SU-DHL-6 (cell line): Measurements from ENCODE around the gene CFAP74.

ENCODE experiments used
- H2AFZ ChIP-seq: fragments of 200-600 bp; sonication (generic); 2 replicates; pipeline ENCODE4 v1.6.1; 2014; ENCODE audit warnings: low read depth, mild to moderate bottlenecking, moderate library complexity, mixed read lengths, antibody characterized with exemption, low read length; ENCODE audit not compliant: severe bottlenecking
- H3F3A ChIP-seq: fragments of 200-600 bp; shearing (Covaris generic); 2 replicates; pipeline ENCODE4 v1.6.0; 2016; ENCODE audit warnings: antibody characterized with exemption, mild to moderate bottlenecking; ENCODE audit not compliant: insufficient read depth
- H3K27ac ChIP-seq: fragments of 200-600 bp; sonication (generic); 2 replicates; pipeline ENCODE4 v1.5.1; 2016; ENCODE audit warnings: low read depth, mild to moderate bottlenecking, low read length, moderate library complexity, mixed read lengths
- H3K27me3 ChIP-seq: fragments of 200-600 bp; sonication (generic), shearing (Covaris generic); 2 replicates; pipeline ENCODE4 v1.6.0; 2014; ENCODE audit warnings: mild to moderate bottlenecking, low read length
- H3K36me3 ChIP-seq: fragments of 200-600 bp; sonication (generic); 2 replicates; pipeline ENCODE4 v1.6.1; 2014; ENCODE audit warnings: mild to moderate bottlenecking, low read length, mixed read lengths
- H3K4me2 ChIP-seq: fragments of 300-600, 200-600 bp; shearing (Covaris generic), sonication (generic); 2 replicates; pipeline ENCODE4 v1.6.0; 2014; ENCODE audit warnings: low read length, low read depth, mild to moderate bottlenecking; ENCODE audit not compliant: poor library complexity, severe bottlenecking
- H3K4me3 ChIP-seq: fragments of 200-600 bp; sonication (generic); 2 replicates; pipeline ENCODE4 v1.5.1; 2014; ENCODE audit warnings: antibody characterized with exemption, low read length, mild to moderate bottlenecking, mixed read lengths; ENCODE audit not compliant: insufficient read depth, poor library complexity, severe bottlenecking
- H3K79me2 ChIP-seq: fragments of 200-600 bp; sonication (generic); 2 replicates; pipeline ENCODE4 v1.6.1; 2014; ENCODE audit warnings: mild to moderate bottlenecking, low read length, moderate library complexity; ENCODE audit not compliant: insufficient read depth
- H3K9ac ChIP-seq: fragments of 200-600 bp; sonication (generic); 2 replicates; pipeline ENCODE4 v1.7.0; 2014; ENCODE audit warnings: mild to moderate bottlenecking, low read length
- H3K9me2 ChIP-seq: fragments of 200-600 bp; sonication (generic); replicated peaks from 2 replicates; pipeline ENCODE4 v1.6.1; 2014; ENCODE audit warnings: low read length; ENCODE audit not compliant: insufficient read depth
- H3K9me3 ChIP-seq: fragments of 200-600 bp; sonication (generic); 2 replicates; pipeline ENCODE4 v1.6.1; 2014; ENCODE audit warnings: low read length, mixed read lengths; ENCODE audit not compliant: insufficient read depth
- H4K20me1 ChIP-seq: fragments of 200-600 bp; sonication (generic); 2 replicates; pipeline ENCODE4 v1.6.1; 2014; ENCODE audit warnings: low read depth, mild to moderate bottlenecking, antibody characterized with exemption, low read length, moderate library complexity, mixed read lengths
- EZH2phosphoT487 ChIP-seq: fragments of 200-600 bp; sonication (generic), shearing (Covaris generic); conservative IDR thresholded peaks from 2 replicates; pipeline ENCODE4 v1.6.1; 2018; ENCODE audit warnings: mild to moderate bottlenecking, antibody characterized with exemption, low read length, moderate library complexity, mixed read lengths
- TF ChIP-seq, protein P1 (sequence below): fragments of 200-600 bp; sonication (generic); IDR thresholded peaks from one replicate; pipeline ENCODE4 v1.5.1; 2017; ENCODE audit warnings: antibody characterized with exemption, mild to moderate bottlenecking, low read length, moderate library complexity; ENCODE audit not compliant: insufficient read depth, poor library complexity, severe bottlenecking

Gene CFAP74

DNA sequence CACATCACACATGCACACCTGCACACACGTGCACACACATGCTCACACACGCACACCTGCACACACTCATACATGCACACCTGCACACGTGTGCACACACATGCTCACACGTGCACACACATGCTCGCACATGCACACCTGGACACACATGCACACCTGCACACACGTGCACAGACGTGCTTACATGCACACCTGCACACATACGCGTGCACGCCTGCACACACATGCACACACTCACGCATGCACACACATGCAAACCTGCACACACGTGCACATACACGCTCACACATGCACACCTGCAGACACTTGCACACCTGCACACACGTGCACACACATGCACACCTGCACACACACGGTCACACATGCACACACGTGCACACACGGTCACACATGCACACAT lies 32.6 kb downstream of the CFAP74 start:
- H2AFZ ChIP-seq: no peak overlapping the region
- H3K4me2 ChIP-seq: no peak overlapping the region
- H3K27ac ChIP-seq: no peak overlapping the region
- H4K20me1 ChIP-seq: no peaks in the 10 kb centered on the region
- no peak overlapping the region for H3K9ac ChIP-seq
- TF ChIP-seq EZH2phosphoT487: no peak
- TF ChIP-seq, protein P1, sequence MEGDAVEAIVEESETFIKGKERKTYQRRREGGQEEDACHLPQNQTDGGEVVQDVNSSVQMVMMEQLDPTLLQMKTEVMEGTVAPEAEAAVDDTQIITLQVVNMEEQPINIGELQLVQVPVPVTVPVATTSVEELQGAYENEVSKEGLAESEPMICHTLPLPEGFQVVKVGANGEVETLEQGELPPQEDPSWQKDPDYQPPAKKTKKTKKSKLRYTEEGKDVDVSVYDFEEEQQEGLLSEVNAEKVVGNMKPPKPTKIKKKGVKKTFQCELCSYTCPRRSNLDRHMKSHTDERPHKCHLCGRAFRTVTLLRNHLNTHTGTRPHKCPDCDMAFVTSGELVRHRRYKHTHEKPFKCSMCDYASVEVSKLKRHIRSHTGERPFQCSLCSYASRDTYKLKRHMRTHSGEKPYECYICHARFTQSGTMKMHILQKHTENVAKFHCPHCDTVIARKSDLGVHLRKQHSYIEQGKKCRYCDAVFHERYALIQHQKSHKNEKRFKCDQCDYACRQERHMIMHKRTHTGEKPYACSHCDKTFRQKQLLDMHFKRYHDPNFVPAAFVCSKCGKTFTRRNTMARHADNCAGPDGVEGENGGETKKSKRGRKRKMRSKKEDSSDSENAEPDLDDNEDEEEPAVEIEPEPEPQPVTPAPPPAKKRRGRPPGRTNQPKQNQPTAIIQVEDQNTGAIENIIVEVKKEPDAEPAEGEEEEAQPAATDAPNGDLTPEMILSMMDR: no peak
- H3K9me2 ChIP-seq: no peaks in the 10 kb centered on the region
- H3F3A ChIP-seq: no peaks in the 10 kb centered on the region
- H3K36me3 ChIP-seq: no peaks in the 10 kb centered on the region
- no peaks in the 10 kb centered on the region for H3K79me2 ChIP-seq
- no peaks in the 10 kb centered on the region for H3K27me3 ChIP-seq
- no peaks in the 10 kb centered on the region for H3K9me3 ChIP-seq
- no peak overlapping the region for H3K4me3 ChIP-seq

DNA sequence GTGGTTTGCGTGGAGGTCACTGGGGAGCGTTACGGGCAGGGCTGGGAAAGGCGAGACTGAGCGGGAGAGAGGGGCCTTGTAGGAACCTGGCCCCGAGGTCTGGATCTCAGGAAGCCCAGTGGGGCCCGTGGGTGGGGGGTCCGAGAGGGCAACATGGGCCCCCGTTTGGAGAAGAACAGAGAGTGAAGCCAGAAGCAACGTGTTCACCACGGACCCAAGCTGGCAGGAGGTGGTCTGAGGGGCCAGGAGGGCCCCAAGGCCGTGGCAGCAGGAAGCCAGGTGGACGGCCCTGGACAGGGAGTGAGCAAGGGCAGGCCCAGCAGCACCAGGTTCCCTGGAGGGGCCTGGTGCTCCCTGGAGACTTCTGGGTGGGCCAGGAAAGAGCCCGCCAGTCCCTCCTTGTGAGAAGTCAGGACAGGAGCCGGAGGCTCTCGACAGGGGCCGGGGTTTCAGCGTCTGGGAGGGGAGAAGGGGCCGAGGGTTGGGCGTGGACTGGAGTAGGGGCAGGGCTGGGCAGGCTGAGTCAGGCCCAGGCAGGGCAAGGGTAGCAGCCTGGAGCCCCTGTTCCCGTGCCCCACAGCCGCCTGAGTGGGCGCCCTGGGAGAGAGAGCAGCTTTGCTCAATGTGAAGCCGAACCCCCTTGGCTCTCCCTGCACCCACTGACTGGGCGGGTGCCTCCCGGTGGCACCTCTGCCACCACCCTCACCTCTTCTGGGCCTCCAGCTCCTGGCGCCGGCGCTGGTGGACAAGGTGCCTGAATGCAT lies 33.5 kb downstream of the CFAP74 start:
- no peak overlapping the region for H3K4me3 ChIP-seq
- H4K20me1 ChIP-seq: no peaks in the 10 kb centered on the region
- no peak overlapping the region for H2AFZ ChIP-seq
- no peaks in the 10 kb centered on the region for H3K9me2 ChIP-seq
- H3K36me3 ChIP-seq: no peaks in the 10 kb centered on the region
- TF ChIP-seq, protein P1: no peak
- no peak for TF ChIP-seq EZH2phosphoT487
- H3K27me3 ChIP-seq: no peaks in the 10 kb centered on the region
- no peak overlapping the region for H3K4me2 ChIP-seq
- H3K27ac ChIP-seq: no peak overlapping the region
- no peaks in the 10 kb centered on the region for H3K9me3 ChIP-seq
- no peak overlapping the region for H3K9ac ChIP-seq
- H3F3A ChIP-seq: no peaks in the 10 kb centered on the region
- no peaks in the 10 kb centered on the region for H3K79me2 ChIP-seq

DNA sequence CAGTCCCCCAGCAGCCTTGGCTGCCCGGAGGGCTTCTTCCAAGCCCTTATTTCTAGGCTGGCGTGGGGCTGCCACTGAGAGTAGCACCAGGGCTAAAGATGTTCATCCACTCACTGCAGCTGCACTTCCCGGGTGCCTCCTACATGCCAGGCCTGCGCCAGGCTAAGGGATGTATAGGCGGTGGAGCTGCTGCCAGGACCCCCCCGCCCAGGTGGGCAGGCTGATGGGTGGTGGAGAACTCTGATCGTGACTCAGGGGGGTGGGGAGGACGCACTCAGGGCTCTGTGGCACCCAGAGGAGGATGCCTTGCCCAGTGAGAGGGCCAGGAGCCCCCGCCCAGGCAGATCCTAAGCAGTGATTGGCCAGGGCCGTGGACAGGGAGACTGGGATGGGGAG lies 34.1 kb downstream of the CFAP74 start:
- H3K4me3 ChIP-seq: no peak overlapping the region
- no peak overlapping the region for H3K27ac ChIP-seq
- H3K79me2 ChIP-seq: no peaks in the 10 kb centered on the region
- H3K27me3 ChIP-seq: no peaks in the 10 kb centered on the region
- no peaks in the 10 kb centered on the region for H3K9me2 ChIP-seq
- no peaks in the 10 kb centered on the region for H4K20me1 ChIP-seq
- H3K4me2 ChIP-seq: no peak overlapping the region
- TF ChIP-seq, protein P1: no peak
- H2AFZ ChIP-seq: no peak overlapping the region
- no peak overlapping the region for H3K9ac ChIP-seq
- no peaks in the 10 kb centered on the region for H3F3A ChIP-seq
- H3K36me3 ChIP-seq: no peaks in the 10 kb centered on the region
- H3K9me3 ChIP-seq: no peaks in the 10 kb centered on the region
